ENCODE data around the gene NOL7. TPM values are rescaled to one million over a fixed set of nuclear protein-coding genes. Genes with fewer than 3 reads are reported as not detected.

NOL7 gene
- total and polyA plus RNA-seq, 2 of the 4 experiments (the other 2 are of a cell fraction) = 21.3 to 34.5 TPM

DNA sequence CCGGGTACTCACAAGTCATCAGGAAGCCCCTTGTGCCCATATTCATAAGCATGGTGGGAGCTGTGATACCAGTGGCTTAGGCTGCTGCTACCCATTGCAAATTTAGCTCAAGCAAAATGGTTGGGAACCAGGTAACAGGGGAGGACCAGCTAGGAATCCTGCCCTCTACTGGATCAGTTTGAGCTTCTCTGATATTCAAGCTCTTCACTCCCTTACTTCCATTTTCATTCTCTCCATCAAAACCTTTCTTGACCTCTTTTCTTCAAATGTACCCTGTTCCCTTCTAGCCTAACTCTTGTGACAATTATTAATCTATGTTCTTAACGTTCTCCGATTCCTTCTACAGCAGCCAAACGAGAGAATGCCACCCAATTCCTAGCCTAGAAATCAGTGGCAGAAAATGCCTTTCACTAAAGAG, 9.7 kb downstream of the NOL7 start:
- H3K4me3 ChIP-seq (ENCODE audit: insufficient read depth, low read depth, low read length) = no peak overlapping the region
- ChIA-PET CTCF (interaction anchor here (0.7 to 1.5 kb wide), 6 partner anchors 9 to 84 kb away, joined by 3 to 6 read pairs (median 4); partner anchors contain the start of gene NOL7), POLR2A (ENCODE audit: unreplicated experiment) (no interaction called here)
- no peak overlapping the region for H3K4me2 ChIP-seq (ENCODE audit: low read depth, low read length)
- peak; percentile 37 for TF ChIP-seq RAD21 (IDR thresholded peaks at IDR 0.05; ENCODE audit: low read length)
- TF ChIP-seq MAZ (IDR thresholded peaks at IDR 0.05; ENCODE audit: borderline replicate concordance, low read depth, low read length) = no peak
- TF ChIP-seq NFE2L2 (IDR thresholded peaks at IDR 0.05; ENCODE audit: low read depth, low read length) = no peak
- TF ChIP-seq MXI1 (IDR thresholded peaks at IDR 0.05; ENCODE audit: borderline replicate concordance, low read depth, low read length) = no peak
- TF ChIP-seq SMC3 (IDR thresholded peaks at IDR 0.05; ENCODE audit: low read depth, low read length) = peak; percentile 44
- TF ChIP-seq, protein P1, sequence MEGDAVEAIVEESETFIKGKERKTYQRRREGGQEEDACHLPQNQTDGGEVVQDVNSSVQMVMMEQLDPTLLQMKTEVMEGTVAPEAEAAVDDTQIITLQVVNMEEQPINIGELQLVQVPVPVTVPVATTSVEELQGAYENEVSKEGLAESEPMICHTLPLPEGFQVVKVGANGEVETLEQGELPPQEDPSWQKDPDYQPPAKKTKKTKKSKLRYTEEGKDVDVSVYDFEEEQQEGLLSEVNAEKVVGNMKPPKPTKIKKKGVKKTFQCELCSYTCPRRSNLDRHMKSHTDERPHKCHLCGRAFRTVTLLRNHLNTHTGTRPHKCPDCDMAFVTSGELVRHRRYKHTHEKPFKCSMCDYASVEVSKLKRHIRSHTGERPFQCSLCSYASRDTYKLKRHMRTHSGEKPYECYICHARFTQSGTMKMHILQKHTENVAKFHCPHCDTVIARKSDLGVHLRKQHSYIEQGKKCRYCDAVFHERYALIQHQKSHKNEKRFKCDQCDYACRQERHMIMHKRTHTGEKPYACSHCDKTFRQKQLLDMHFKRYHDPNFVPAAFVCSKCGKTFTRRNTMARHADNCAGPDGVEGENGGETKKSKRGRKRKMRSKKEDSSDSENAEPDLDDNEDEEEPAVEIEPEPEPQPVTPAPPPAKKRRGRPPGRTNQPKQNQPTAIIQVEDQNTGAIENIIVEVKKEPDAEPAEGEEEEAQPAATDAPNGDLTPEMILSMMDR (conservative IDR thresholded peaks at IDR 0.05; ENCODE audit: low read depth, low read length) = peak; percentile 46
- H2BK120ac ChIP-seq (ENCODE audit: low read depth, low read length) = no peak overlapping the region
- H4K91ac ChIP-seq (ENCODE audit: insufficient read depth, low read depth, low read length) = no peak overlapping the region
- H3K56ac ChIP-seq (ENCODE audit: extremely low read depth, insufficient read depth, low read length) = no peak overlapping the region
- no peak overlapping the region for H3K9ac ChIP-seq (ENCODE audit: low read depth, low read length)
- DNase-seq (peak; percentile 44), ATAC-seq (ENCODE audit: low read depth) (peak; percentile 70)
- no peak overlapping the region for H2AK9ac ChIP-seq (replicated peaks; ENCODE audit: low read depth, low read length, poor library complexity)
- no peak overlapping the region for H3K18ac ChIP-seq (ENCODE audit: low read depth, low read length)
- no peak overlapping the region for H3K14ac ChIP-seq (replicated peaks; ENCODE audit: low read depth, low read length)
- H3K4me1 ChIP-seq (ENCODE audit: control insufficient read depth, insufficient read depth, low read length) = no peaks in the 10 kb centered on the region
- H3K27me3 ChIP-seq (ENCODE audit: control insufficient read depth, insufficient read depth, low read length) = no peaks in the 10 kb centered on the region
- no peak overlapping the region for H2AK5ac ChIP-seq (ENCODE audit: low read depth, low read length)
- H2BK20ac ChIP-seq (ENCODE audit: low read depth, low read length) = no peak overlapping the region
- in situ Hi-C loops (cut with MboI; ENCODE audit: low sequenced_read_pairs) (no loop called here), intact Hi-C loops (cut with micrococcal nuclease) (loop anchor here (2.0 to 10.0 kb wide), 2 partner anchors 84 to 170 kb away; no protein-coding TSS in a partner anchor), dilution Hi-C loops (cut with HindIII; ENCODE audit: low sequenced_read_pairs, unreplicated experiment) (no loop called here)
- H3K27ac ChIP-seq (ENCODE audit: insufficient read depth, low read length) = no peak overlapping the region
- H2BK5ac ChIP-seq (ENCODE audit: low read depth, low read length, poor library complexity, severe bottlenecking) = no peak overlapping the region
- no peaks in the 10 kb centered on the region for H3K9me1 ChIP-seq (ENCODE audit: insufficient read depth, low read length)
- no TSS peak for BruUV-seq (replicated peaks)
- no peaks in the 10 kb centered on the region for H4K20me1 ChIP-seq (ENCODE audit: insufficient read depth, low read length)
- no peak overlapping the region for H2AFZ ChIP-seq (replicated peaks; ENCODE audit: low read length, poor library complexity)
- H2BK15ac ChIP-seq (ENCODE audit: low read depth, low read length) = no peak overlapping the region
- no peak overlapping the region for H3K23ac ChIP-seq (ENCODE audit: low read depth, low read length)
- peaks cover 11 to 20% of the 10 kb centered on the region in 2 experiments for H3K79me1 ChIP-seq (ENCODE audit: low read depth in 1 of 2, low read length in 2 of 2)
- H3K36me3 ChIP-seq (ENCODE audit: control insufficient read depth, insufficient read depth, low read length) = peaks cover 27% of the 10 kb centered on the region
- no peak overlapping the region for H4K5ac ChIP-seq (ENCODE audit: low read depth, low read length)
- no peak overlapping the region for H4K8ac ChIP-seq (ENCODE audit: low read depth in 2 of 2, low read length in 2 of 2)
- WGBS, 2 experiments (ENCODE audit: extremely low coverage in 2 of 2, insufficient read length in 1 of 2) = no CpG with 5 or more reads among the region's 4 CpGs
- H3K4ac ChIP-seq (ENCODE audit: low read depth, low read length) = no peak overlapping the region
- H3K9me3 ChIP-seq (ENCODE audit: control insufficient read depth, insufficient read depth, low read length) = no peaks in the 10 kb centered on the region

All from IMR-90 (cell line).